ENCODE data around the gene AMZ1. TPM values are rescaled to one million over a fixed set of nuclear protein-coding genes. Genes with fewer than 3 reads are reported as not detected.

Gene AMZ1
- total and polyA plus RNA-seq, 2 experiments from 2014 or later = 1.4 TPM; not detected in 1

GRCh38 chr7:2734084-2734686 is 46.2 kb downstream of the AMZ1 start:
- DNase-seq (ENCODE audit: low spot score) = no peak
- Histone ChIP-seq H3K79me2 (peaks cover 31% of the 10 kb centered on the region), H3K4me1 (ENCODE audit: insufficient read depth) (peaks cover 14% of the 10 kb centered on the region), H3K4me3 (no peak overlapping the region), H3K27ac (peak overlapping the region; percentile 84), H4K20me1 (ENCODE audit: insufficient read depth, poor library complexity, severe bottlenecking) (no peaks in the 10 kb centered on the region), H3K4me2 (no peak overlapping the region), H3K36me3 (replicated peaks; ENCODE audit: insufficient read depth, low read depth) (no peaks in the 10 kb centered on the region), H2AFZ (no peak overlapping the region), H3K9me2 (replicated peaks; ENCODE audit: insufficient read depth) (no peaks in the 10 kb centered on the region), H3K27me3 (no peaks in the 10 kb centered on the region), H3K9me3 (ENCODE audit: low read depth) (no peaks in the 10 kb centered on the region)
- TF ChIP-seq EZH2 (IDR thresholded peaks at IDR 0.05; ENCODE audit: borderline replicate concordance) = no peak
- TF ChIP-seq EZH2phosphoT487 (IDR thresholded peaks at IDR 0.05; ENCODE audit: low read depth, severe bottlenecking, unreplicated experiment) = no peak
- TF ChIP-seq CTCF (IDR thresholded peaks at IDR 0.05; ENCODE audit: poor library complexity) = no peak
- WGBS (ENCODE audit: low lambda C conversion rate, missing lambda C conversion rate) = 97% methylated on average over 24 of the region's 24 CpGs

GRCh38 chr7:2734751-2735571 is 47.0 kb downstream of the AMZ1 start:
- WGBS (ENCODE audit: low lambda C conversion rate, missing lambda C conversion rate) = 83% methylated on average over 33 of the region's 33 CpGs
- Histone ChIP-seq H2AFZ (no peak overlapping the region), H3K4me1 (ENCODE audit: insufficient read depth) (peaks cover 14% of the 10 kb centered on the region), H3K27me3 (no peaks in the 10 kb centered on the region), H3K79me2 (peaks cover 31% of the 10 kb centered on the region), H3K27ac (no peak overlapping the region), H4K20me1 (ENCODE audit: insufficient read depth, poor library complexity, severe bottlenecking) (no peaks in the 10 kb centered on the region), H3K9me3 (ENCODE audit: low read depth) (no peaks in the 10 kb centered on the region), H3K4me2 (no peak overlapping the region), H3K36me3 (replicated peaks; ENCODE audit: insufficient read depth, low read depth) (no peaks in the 10 kb centered on the region), H3K9me2 (replicated peaks; ENCODE audit: insufficient read depth) (no peaks in the 10 kb centered on the region), H3K4me3 (no peak overlapping the region)
- no peak for DNase-seq (ENCODE audit: low spot score)
- TF ChIP-seq CTCF (IDR thresholded peaks at IDR 0.05; ENCODE audit: poor library complexity) (no peak), EZH2phosphoT487 (IDR thresholded peaks at IDR 0.05; ENCODE audit: low read depth, severe bottlenecking, unreplicated experiment) (no peak), EZH2 (IDR thresholded peaks at IDR 0.05; ENCODE audit: borderline replicate concordance) (no peak)

- no peaks in the 10 kb centered on the region for H3K36me3 ChIP-seq (replicated peaks; ENCODE audit: insufficient read depth, low read depth)
- H2AFZ ChIP-seq = no peak overlapping the region
- TF ChIP-seq CTCF (IDR thresholded peaks at IDR 0.05; ENCODE audit: poor library complexity) = no peak
- no peak for TF ChIP-seq EZH2 (IDR thresholded peaks at IDR 0.05; ENCODE audit: borderline replicate concordance)
- TF ChIP-seq EZH2phosphoT487 (IDR thresholded peaks at IDR 0.05; ENCODE audit: low read depth, severe bottlenecking, unreplicated experiment) = no peak
- no peak overlapping the region for H3K4me3 ChIP-seq
- no peaks in the 10 kb centered on the region for H3K27me3 ChIP-seq
- no peaks in the 10 kb centered on the region for H4K20me1 ChIP-seq (ENCODE audit: insufficient read depth, poor library complexity, severe bottlenecking)
- no peaks in the 10 kb centered on the region for H3K9me3 ChIP-seq (ENCODE audit: low read depth)
- H3K27ac ChIP-seq = no peak overlapping the region
- no peak overlapping the region for H3K4me2 ChIP-seq
- WGBS (ENCODE audit: low lambda C conversion rate, missing lambda C conversion rate) = 94% methylated on average over 13 of the region's 13 CpGs
- peaks cover 14% of the 10 kb centered on the region for H3K4me1 ChIP-seq (ENCODE audit: insufficient read depth)
- H3K9me2 ChIP-seq (replicated peaks; ENCODE audit: insufficient read depth) = no peaks in the 10 kb centered on the region
- peaks cover 34% of the 10 kb centered on the region for H3K79me2 ChIP-seq
- DNase-seq (ENCODE audit: low spot score) = no peak
Measured at GRCh38 chr7:2735744-2736143, 47.7 kb downstream of the AMZ1 start.

Data from hepatocyte (in vitro differentiated cells).